Measurements from ENCODE around the gene MED22. TPM values are rescaled to one million over a fixed set of nuclear protein-coding genes. Genes with fewer than 3 reads are reported as not detected.

Gene MED22
- total and polyA plus RNA-seq, 2 of the 8 experiments (the other 6 are each of a cell fraction or from before 2014, with no cell fraction given), result 56.4 to 68.4 TPM

- Histone ChIP-seq H3K9me3 (ENCODE audit: insufficient read depth in 2 of 2, low read depth in 1 of 2, low read length in 1 of 2) (no peaks in the 10 kb centered on the region), H3K27me3 (replicated peaks in 1 of 4; ENCODE audit: control insufficient read depth in 3 of 4, extremely low read depth in 1 of 4, insufficient read depth in 3 of 4, low read length in 3 of 4) (no peaks in the 10 kb centered on the region), H3K27ac (ENCODE audit: low read depth, low read length) (no peak overlapping the region), H3K23ac (ENCODE audit: insufficient read length) (no peak overlapping the region), H3K4me1 (replicated peaks in 1 of 4; ENCODE audit: control insufficient read depth in 3 of 4, insufficient read depth in 4 of 4, low read length in 3 of 4) (peaks cover 0 to 8% (median 3%) of the 10 kb centered on the region in 4 experiments; a peak in 4 of 7 replicates), H3K9ac (replicated peaks in 1 of 4; ENCODE audit: extremely low read depth in 1 of 4, low read depth in 3 of 4, low read length in 3 of 4) (no peak overlapping the region), H3K18ac (ENCODE audit: extremely low read depth, low read length) (no peak overlapping the region), H3K79me2 (ENCODE audit: control insufficient read depth in 1 of 2, insufficient read depth in 2 of 2, low read length in 2 of 2) (peaks cover 0 to 20% of the 10 kb centered on the region in 2 experiments; a peak in 2 of 4 replicates), H3K23me2 (ENCODE audit: low read depth, low read length) (peaks cover 2% of the 10 kb centered on the region; the same call in 1 of the 2 replicates), H3K4me2 (ENCODE audit: insufficient read depth in 1 of 2, low read depth in 2 of 2, low read length in 2 of 2) (no peak overlapping the region), H3K36me3 (ENCODE audit: control insufficient read depth in 2 of 4, insufficient read depth in 4 of 4, low read length in 3 of 4) (peaks cover 8 to 39% (median 28%) of the 10 kb centered on the region in 4 experiments; a peak in 7 of 8 replicates), H3K4ac (replicated peaks; ENCODE audit: insufficient read length, low read depth, low read length) (no peak overlapping the region), H4K5ac (ENCODE audit: insufficient read length, low read depth, low read length) (no peak overlapping the region), H2BK15ac (ENCODE audit: low read length) (no peak overlapping the region), H4K20me1 (replicated peaks in 1 of 2; ENCODE audit: control insufficient read depth in 1 of 2, insufficient read depth in 2 of 2, low read length in 2 of 2) (peaks cover 16 to 17% of the 10 kb centered on the region in 2 experiments), H2AK5ac (ENCODE audit: low read depth, low read length) (no peak overlapping the region), H4K91ac (replicated peaks; ENCODE audit: insufficient read length, low read length) (no peak overlapping the region), H2AFZ (ENCODE audit: low read length) (no peak overlapping the region), H4K8ac (ENCODE audit: extremely low read depth, insufficient read depth, low read length) (no peak overlapping the region), H3K56ac (replicated peaks; ENCODE audit: insufficient read length, low read depth, low read length) (no peak overlapping the region), H2BK12ac (ENCODE audit: low read depth, low read length) (no peak overlapping the region), H2BK20ac (ENCODE audit: low read length) (no peak overlapping the region), H3K79me1 (ENCODE audit: low read depth, low read length) (peaks cover 2% of the 10 kb centered on the region; the same call in 1 of the 2 replicates), H2BK5ac (ENCODE audit: low read depth, low read length) (no peak overlapping the region), H3K14ac (ENCODE audit: insufficient read length) (no peak overlapping the region), H3K4me3 (ENCODE audit: extremely low read depth in 1 of 4, insufficient read depth in 2 of 4, low read depth in 3 of 4, low read length in 4 of 4) (no peak overlapping the region), H2BK120ac (replicated peaks; ENCODE audit: low read depth, low read length) (no peak overlapping the region)
- FAIRE-seq (no peak), DNase-seq (ENCODE audit: low read depth in 1 of 2, low spot score in 2 of 2) (peak in 1 of 2 experiments; percentile 70)
- WGBS, 2 experiments (ENCODE audit: extremely low coverage in 1 of 2, insufficient coverage in 1 of 2, insufficient read length in 1 of 2, insufficient replicate concordance in 2 of 2, low coverage in 1 of 2, low lambda C conversion rate in 2 of 2, missing lambda C conversion rate in 1 of 2), result 96% methylated on average over 20 of the region's 20 CpGs; no CpG with 5 or more reads in 1 of the 2 experiments
- POLR2A ChIA-PET (ENCODE audit: partially characterized antibody), result interaction anchor here (0.6 to 16.1 kb wide), 5 partner anchors 12 to 314 kb away, joined by 3 to 461 read pairs (median 4); partner anchors contain the start of genes MED22, RPL7A, STKLD1 and SURF4
- CTCF ChIA-PET (ENCODE audit: partially characterized antibody), result interaction anchor here (0.8 to 8.2 kb wide), 22 partner anchors 9 to 173 kb away, joined by 3 to 90 read pairs (median 6); partner anchors contain the start of genes ADAMTS13 and STKLD1
- TF ChIP-seq SP2 (IDR thresholded peaks at IDR 0.05; ENCODE audit: low read length) (no peak), SIN3A (conservative IDR thresholded peaks at IDR 0.05 in 1 of 2, IDR thresholded peaks at IDR 0.05 in 1 of 2; ENCODE audit: low read depth in 1 of 2, low read length in 2 of 2) (peak in 1 of 2 experiments; percentile 66; a peak in 1 of 4 replicates), EZH2 (IDR thresholded peaks at IDR 0.05; ENCODE audit: low read depth, low read length, severe bottlenecking) (no peak), SRF (IDR thresholded peaks at IDR 0.05; ENCODE audit: low read depth, low read length) (no peak), SAP30 (IDR thresholded peaks at IDR 0.05; ENCODE audit: insufficient read depth, insufficient replicate concordance, low read length) (no peak), POLR2AphosphoS5 (IDR thresholded peaks at IDR 0.05; ENCODE audit: low read depth, low read length) (0 out of 2 replicates have a peak, but pooled peaks have one; percentile 32)
These were observed 11.7 kb upstream of the MED22 start for GRCh38 chr9:133359399-133360175.

Measured in H1 (cell line).